Vagina (tissue), 2 donors: ENCODE data around the gene IL1RAPL2.

Source experiments
- POLR2A ChIP-seq, 2 donors: fragments of 450-650 bp; IDR thresholded peaks; one replicate each; pipeline ENCODE4 v1.6.1; 2017; ENCODE audit warnings: antibody characterized with exemption in 2 of 2, mild to moderate bottlenecking in 2 of 2, moderate library complexity in 2 of 2
- TF ChIP-seq, protein P1 (sequence below), 3 experiments: fragments of 450-650 bp in 2 of 3; fragments of 200-600 bp in 1 of 3; sonication (generic) in 1 of 3; IDR thresholded peaks; one replicate each; pipeline ENCODE4 v1.5.1; 2017 to 2019; ENCODE audit warnings: antibody characterized with exemption in 3 of 3, mild to moderate bottlenecking in 2 of 3, moderate library complexity in 2 of 3

GRCh38 chrX:105314458-105314857 lies 748.5 kb downstream of the IL1RAPL2 start:
- TF ChIP-seq POLR2A (IDR thresholded peaks at IDR 0.05) = no peak
- TF ChIP-seq, protein P1, sequence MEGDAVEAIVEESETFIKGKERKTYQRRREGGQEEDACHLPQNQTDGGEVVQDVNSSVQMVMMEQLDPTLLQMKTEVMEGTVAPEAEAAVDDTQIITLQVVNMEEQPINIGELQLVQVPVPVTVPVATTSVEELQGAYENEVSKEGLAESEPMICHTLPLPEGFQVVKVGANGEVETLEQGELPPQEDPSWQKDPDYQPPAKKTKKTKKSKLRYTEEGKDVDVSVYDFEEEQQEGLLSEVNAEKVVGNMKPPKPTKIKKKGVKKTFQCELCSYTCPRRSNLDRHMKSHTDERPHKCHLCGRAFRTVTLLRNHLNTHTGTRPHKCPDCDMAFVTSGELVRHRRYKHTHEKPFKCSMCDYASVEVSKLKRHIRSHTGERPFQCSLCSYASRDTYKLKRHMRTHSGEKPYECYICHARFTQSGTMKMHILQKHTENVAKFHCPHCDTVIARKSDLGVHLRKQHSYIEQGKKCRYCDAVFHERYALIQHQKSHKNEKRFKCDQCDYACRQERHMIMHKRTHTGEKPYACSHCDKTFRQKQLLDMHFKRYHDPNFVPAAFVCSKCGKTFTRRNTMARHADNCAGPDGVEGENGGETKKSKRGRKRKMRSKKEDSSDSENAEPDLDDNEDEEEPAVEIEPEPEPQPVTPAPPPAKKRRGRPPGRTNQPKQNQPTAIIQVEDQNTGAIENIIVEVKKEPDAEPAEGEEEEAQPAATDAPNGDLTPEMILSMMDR (IDR thresholded peaks at IDR 0.05) = no peak
